Cardiac septum (tissue), 1 donor: ENCODE data around the gene BTG4. TPM values are rescaled to one million over a fixed set of nuclear protein-coding genes. Genes with fewer than 3 reads are reported as not detected.

Experiments
- DNase-seq: peaks from one replicate; pipeline ENCODE4 v3.0.0-alpha.2; 2020; ENCODE audit warnings: low spot score
- intact Hi-C: fragments of 100-400 bp; cut with DNase I; formaldehyde crosslinking; loops from one replicate; pipeline ENCODE4 v1.14.0; 2022
- long read RNA-seq: library from polyadenylated mRNA; unstranded; transcript quantifications from one replicate; pipeline ENCODE4 v2.0.0, GENCODE V29; 2021
- total RNA-seq: library from RNA; stranded (reverse); fragmentation: NEBNext Ultra II Directional; extraction: Animal tissue kit (Norgen Biotek cat#: 25700); gene quantifications from one replicate; pipeline ENCODE4 v1.2.1, GENCODE V29; 2021
- donor health status: DM: no; HTN: no; CAD: no.

The BTG4 gene
- total RNA-seq, result not detected
- long read RNA-seq, result 0 reads

- no peak for DNase-seq
- intact Hi-C loops, result no loop called here
These were observed at the start of gene BTG4 for GRCh38 chr11:111512296-111513239. Gene BTG4 (minus strand): TSS chr11:111512386. CDS start chr11:111498776, 13,610 bp downstream.

DNA sequence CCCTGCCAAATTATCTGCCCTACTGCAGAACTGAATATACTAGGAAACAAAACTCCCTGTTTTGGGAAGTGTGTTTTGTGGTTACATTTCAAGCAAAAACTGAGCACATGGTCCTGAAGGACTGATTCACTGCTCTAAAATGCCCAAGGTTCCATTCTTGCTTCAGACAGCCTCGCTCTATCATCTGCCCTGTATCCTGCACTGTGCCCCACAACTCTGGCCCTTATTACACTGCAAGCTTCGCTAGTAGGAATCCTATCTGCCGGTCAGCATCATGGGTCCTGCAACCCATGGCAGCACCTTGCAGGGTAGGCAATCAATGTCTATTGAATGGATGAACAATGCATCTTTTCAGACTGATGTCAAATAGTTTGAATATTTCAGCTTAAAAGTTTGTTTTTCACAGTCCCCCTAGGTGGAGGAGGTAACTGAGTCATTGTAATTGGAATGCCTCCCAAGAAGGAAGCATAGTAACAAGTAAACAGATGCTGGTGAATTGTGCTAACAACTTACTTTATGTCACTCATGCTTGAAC, 49.7 kb upstream of the BTG4 start:
- intact Hi-C loops, result no loop called here
- no peak for DNase-seq

DNA sequence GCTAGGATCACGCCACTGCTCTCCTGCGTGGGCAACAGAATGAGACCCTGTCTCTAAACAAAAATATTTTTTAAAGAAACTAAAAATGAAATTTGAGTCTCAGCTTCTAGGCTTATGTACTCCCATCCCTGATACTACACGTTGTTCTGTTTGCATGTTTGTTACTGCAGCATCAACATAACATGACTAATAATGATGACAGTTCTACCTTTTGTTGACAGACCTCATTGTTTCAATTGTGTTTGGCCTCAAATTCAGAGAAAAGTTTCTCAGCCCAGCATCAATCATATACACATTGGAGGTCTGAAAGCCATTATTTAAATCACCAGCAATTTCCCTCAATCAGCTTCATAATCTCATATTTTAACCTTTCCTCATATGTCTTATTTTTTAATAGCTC, 49.1 kb upstream of the BTG4 start:
- intact Hi-C loops, result no loop called here
- DNase-seq, result no peak

GRCh38 chr11:111560800-111561199, 48.6 kb upstream of the BTG4 start:
- no peak for DNase-seq
- intact Hi-C loops, result no loop called here

- DNase-seq, result no peak
- intact Hi-C loops, result no loop called here
These were observed 47.7 kb upstream of the BTG4 start for GRCh38 chr11:111559800-111560464.

- intact Hi-C loops, result no loop called here
These were observed 45.4 kb upstream of the BTG4 start for GRCh38 chr11:111557425-111558111.

DNA sequence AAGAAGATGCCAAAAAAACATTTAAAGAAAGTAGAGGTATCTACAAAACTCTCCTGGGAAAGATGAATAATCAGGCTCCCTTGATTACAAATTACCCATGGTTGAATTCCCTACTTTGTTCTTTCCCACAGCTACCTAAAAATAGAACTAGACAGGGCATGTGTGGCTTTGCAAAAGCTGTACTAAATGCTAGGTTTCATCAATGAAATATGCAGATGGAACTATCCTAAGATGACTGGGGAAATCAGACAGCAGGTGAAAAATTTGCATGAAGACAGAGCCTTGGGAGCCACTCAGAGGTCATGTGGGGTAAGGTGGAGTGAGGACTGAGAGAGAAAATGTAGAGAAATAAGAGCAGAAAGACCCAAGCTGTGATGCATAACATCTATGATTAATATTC, 43.1 kb upstream of the BTG4 start:
- intact Hi-C loops, result no loop called here
- no peak for DNase-seq

More at GRCh38 chr11:111557425-111558111, 45.4 kb upstream of the BTG4 start:
- no peak for DNase-seq

DNA sequence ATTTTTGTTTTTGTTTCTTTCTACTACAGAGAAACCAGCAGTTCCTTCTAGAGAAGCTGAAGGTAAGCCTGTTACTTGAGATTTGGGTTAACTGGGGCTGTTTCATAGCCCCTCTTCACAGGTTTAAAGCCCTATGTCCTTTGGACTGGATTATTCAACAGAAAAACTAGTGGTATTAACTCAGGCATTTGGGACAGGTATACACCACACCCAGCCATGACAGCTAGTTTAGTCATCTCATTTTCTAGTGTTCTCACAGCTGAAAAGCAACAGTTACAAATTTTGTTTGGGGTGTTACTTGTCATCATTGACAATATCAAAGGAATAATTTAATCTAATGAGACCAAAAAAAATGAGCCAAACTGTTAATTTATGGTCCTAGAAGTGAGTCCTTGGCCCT, 42.3 kb upstream of the BTG4 start:
- intact Hi-C loops, result no loop called here
- no peak for DNase-seq

DNA sequence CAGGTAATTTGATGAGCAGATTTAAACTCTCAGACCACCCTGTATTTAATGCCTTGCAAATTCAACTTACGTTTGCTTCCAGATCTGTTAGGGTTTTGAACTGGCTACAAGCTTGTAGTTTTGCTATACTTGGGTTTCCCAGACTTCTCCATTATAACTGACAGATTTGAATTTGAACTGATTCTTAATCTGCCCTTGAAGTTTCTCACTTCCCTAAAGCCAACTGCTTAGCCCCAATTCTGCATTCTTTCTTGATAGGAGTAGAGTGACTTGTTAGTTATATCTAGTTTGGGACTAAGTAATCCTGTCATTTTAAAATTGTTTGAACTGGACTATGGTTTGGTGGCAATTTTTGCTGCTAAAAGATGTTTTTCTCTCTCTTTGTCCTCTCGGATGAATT, 38.1 kb upstream of the BTG4 start:
- DNase-seq, result no peak
- intact Hi-C loops, result no loop called here

DNA sequence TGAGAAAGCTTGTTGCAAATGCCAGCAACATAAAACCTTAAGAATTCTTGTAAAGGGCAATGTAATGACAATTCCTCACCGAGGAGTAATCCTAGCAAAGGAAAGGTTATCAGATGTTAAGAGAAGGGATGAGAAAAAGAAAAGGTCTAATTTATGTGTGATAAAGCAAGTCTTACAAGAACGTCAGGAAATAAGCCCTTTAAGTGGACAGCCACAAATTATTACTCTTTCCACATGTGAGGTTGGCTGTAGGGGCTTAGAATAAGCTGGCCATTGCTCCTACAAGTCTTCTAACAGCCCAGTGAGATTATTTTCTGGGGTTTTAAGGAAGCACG, 37.6 kb upstream of the BTG4 start:
- intact Hi-C loops, result no loop called here
- DNase-seq, result no peak

DNA sequence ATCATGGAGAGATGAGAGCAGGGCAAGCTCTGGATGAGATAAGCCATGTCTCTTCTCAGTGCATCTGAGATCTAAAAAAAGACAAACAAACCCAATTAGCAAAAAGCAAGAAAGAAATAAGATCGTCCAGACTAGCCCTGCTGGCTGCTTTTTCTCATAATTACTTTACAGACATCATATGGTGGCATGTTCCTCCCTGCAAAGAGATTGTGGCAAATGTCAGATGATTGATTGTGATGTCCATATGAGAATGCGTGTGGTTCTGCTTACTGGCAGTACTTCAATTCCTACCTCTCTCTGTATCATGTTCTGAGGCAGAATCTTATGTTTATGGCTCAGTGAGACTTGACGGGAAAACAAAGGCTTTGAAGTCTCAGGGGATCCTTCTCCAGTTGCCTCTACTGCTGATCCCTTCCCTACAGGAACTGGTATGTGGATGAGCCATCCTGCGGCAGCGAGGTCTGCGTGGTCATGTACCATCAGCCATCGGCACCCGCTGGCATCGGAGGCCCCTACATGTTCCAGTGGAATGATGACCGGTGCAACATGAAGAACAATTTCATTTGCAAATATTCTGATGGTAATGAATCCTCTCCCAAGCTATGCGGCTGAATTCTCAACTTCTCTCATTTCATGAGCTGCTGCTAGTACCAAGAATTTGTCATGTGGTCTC, 37.1 kb upstream of the BTG4 start:
- intact Hi-C loops, result no loop called here
- no peak for DNase-seq

- DNase-seq, result no peak
- intact Hi-C loops, result no loop called here
These were observed 36.3 kb upstream of the BTG4 start for GRCh38 chr11:111548525-111548924.

DNA sequence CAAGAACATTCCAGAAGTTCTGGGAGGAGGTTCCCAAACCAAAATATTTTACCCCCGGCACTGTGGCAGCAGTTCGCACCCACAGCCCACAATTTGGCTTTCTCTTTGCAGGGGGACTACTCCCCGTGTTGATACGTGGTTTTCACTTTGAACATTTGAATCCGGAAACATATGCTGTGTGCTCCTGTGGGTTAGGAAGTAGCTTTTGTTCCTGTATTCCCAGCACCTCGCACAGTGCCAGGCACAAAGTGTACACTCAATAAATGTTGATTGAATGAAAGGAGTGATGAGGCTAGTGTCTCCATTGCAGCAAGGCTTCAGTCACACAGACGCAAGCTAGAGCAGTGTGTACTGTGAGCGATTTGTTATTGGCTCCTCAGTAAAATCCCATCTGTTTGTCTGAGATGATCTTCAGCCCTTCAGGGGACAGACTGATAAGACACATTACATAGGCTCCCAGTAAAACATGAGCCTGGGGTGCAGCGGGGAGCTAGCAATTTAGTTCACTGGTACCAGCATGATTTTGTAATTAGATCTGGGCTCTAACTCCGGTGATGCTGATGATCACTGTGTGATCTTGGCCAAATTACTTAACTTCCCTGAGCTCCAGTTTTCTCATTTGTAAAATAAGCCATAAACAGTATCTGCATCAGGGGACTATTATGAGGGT, 30.6 kb upstream of the BTG4 start:
- DNase-seq, result no peak
- intact Hi-C loops, result no loop called here

DNA sequence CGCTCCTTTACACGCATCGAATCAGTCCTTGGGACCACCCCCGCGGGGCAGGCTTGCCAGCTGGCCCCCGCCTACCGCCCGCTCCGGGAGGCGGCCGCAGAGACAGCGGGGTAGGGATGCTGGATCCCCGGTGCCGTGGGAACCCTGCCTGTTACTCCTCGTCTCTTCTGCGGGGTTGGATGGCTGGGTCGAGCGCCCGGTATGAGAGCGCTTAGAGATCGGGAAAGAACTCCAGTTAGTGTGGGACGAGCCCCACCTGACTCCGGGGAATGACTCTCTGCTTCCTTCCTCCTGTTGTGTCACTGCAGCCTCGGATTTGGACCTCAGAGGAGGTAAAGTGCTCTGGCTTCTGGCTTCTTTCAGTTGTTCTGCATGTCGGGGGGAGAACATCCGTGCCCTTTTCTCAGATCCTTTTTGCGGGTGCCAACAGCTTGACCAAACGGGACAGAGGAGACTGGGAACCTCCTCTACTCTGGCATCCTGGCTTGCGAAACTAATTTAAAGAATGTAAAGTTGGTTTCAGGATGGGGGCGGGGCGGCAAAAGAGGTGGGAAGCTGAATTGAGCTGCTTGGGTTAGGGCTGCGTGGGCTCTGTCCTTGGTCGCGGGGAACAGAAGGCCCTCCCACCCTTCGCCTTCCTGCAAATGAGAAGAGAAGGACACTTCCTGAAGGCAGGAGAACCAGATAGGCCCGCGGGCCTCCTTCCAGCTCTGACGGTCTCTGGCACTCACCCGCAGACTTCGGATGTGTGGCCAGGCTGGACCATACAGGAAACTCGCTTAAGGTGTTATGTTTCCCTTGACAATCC, 29.3 kb upstream of the BTG4 start:
- DNase-seq, result no peak
- intact Hi-C loops, result no loop called here

- intact Hi-C loops, result no loop called here
- DNase-seq, result no peak
These were observed 28.7 kb upstream of the BTG4 start for GRCh38 chr11:111540937-111541253.

GRCh38 chr11:111540114-111540936, 28.1 kb upstream of the BTG4 start, which contains the start of gene LAYN:
Gene LAYN (plus strand): TSS chr11:111540720. CDS start chr11:111540844, 124 bp downstream.
- DNase-seq, result no peak
- intact Hi-C loops, result no loop called here

- no peak for DNase-seq
- intact Hi-C loops, result no loop called here
These were observed 27.4 kb upstream of the BTG4 start for GRCh38 chr11:111539426-111540113.
